Measurements from ENCODE around the gene ACAP3.

Gene ACAP3

GRCh38 chr1:1243266-1243660, 64.5 kb downstream of the ACAP3 start:
- FAIRE-seq, result no peak
- DNase-seq (ENCODE audit: insufficient read length, low spot score), result no peak
- TF ChIP-seq CTCF (IDR thresholded peaks at IDR 0.05; ENCODE audit: insufficient read depth, missing control alignments), result no peak

- FAIRE-seq, result no peak
These were observed 65.1 kb downstream of the ACAP3 start for GRCh38 chr1:1242461-1243265.

More at GRCh38 chr1:1242461-1243265, 65.1 kb downstream of the ACAP3 start:
- DNase-seq (ENCODE audit: insufficient read length, low spot score), result no peak
- TF ChIP-seq CTCF (IDR thresholded peaks at IDR 0.05; ENCODE audit: insufficient read depth, missing control alignments), result no peak

Data from D721Med (cell line).